GM19043 (cell line): ENCODE measurements around the gene EID3.

Source experiments
- ATAC-seq: cut with Tn5 transposase; IDR thresholded peaks from one replicate; pipeline ENCODE4 v1.9.1; 2021; ENCODE audit warnings: low read depth; ENCODE audit not compliant: unreplicated experiment

The EID3 gene

DNA sequence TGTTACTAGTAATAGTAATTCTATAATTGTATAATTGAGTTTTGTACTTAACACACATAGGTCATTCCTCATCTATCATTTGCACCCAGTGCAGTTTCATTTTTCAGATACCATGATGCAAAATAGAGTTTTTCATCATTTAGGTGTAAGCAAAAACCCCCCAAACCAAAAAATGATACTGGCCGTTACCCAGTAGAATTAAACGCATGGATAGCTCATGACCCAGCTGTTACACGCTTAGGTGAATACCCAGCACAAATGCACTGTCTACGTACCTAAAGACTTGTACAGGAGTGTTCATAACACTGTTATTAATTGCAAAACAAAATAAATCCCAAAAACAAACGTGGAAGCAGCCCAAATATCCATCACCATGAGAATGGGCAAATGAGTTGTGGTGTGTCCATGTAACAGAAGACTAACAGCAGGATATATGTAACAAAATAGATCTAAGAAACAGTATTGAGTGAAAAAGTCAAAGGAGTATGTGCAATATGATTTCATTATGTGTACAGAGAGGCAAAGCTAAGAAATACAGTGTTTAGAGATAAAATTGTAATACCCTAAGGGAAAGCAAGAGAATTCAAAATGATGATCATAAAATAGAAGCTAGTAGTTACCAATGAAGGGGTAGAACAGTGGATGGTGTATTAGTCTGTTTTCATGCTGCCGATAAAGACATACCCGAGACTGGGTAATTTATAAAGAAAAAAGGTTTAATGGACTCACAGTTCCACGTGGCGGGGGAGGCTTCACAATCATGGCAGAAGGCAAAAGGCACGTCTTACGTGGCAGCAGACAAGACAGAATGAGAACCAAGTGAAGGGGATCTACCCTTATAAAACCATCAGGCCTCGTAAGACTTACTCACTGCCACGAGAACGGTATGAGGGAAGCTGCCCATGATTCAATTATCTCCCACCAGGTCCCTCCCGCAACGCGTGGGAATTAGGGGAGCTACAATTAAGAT lies 49.8 kb downstream of the EID3 start:
- ATAC-seq: no peak

DNA sequence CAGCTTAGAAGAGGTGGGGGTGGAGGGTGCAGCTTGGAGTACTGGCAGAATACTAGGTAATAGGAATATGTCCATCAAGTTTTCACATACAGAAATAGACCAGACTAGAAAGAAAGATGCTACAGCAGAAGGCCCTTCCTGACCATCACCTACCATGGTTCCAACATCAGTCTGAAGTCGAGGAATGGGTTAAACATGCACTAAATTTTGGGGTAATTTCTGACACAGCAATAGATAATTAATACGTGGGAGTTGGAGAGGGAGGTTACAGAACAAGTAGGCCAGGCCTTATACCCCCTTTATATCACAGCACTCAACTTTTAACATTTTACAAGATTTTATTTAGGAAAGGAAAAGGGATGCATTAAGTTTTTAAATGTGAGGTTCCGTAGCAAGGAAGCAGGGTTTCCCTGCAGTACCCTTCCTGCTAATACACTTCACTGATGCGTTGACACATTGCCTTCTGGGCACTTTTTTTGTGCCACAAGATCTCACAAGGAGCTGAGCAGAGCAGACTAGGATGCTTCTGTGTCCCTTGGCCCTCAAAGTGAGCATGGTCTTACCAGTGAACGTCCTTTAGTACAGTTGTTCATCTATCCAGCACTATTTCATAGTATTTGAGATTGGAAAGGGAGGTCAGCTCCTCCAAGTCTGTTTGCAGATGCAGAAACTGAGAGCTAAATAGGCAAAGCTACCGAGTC lies 50.8 kb downstream of the EID3 start:
- ATAC-seq: no peak
